ENCODE measurements around the gene TRAPPC13.

The TRAPPC13 gene

GRCh38 chr5:65696892-65697291 lies 72.1 kb downstream of the TRAPPC13 start:
- Histone ChIP-seq H3K4me2 (no peak overlapping the region), H3K9ac (no peak overlapping the region), H3K4me1 (ENCODE audit: low read depth, poor library complexity, severe bottlenecking) (no peaks in the 10 kb centered on the region), H3K4me3 (IDR thresholded peaks at IDR 0.05; ENCODE audit: insufficient read depth, low read depth, low read length) (no peak overlapping the region), H3K36me3 (ENCODE audit: insufficient read depth) (no peaks in the 10 kb centered on the region), H3K27ac (no peak overlapping the region), H3K27me3 (ENCODE audit: insufficient read depth, low read depth) (no peaks in the 10 kb centered on the region), H4K20me1 (ENCODE audit: insufficient read depth) (no peaks in the 10 kb centered on the region), H2AFZ (ENCODE audit: low read depth) (no peak overlapping the region), H3K79me2 (ENCODE audit: insufficient read depth, low read depth) (no peaks in the 10 kb centered on the region)
- no peak for TF ChIP-seq CTCF (conservative IDR thresholded peaks at IDR 0.05; ENCODE audit: low read depth, low read length)

- Histone ChIP-seq H3K27ac (no peak overlapping the region), H3K27me3 (ENCODE audit: insufficient read depth, low read depth) (no peaks in the 10 kb centered on the region), H3K9ac (no peak overlapping the region), H4K20me1 (ENCODE audit: insufficient read depth) (no peaks in the 10 kb centered on the region), H3K4me2 (no peak overlapping the region), H3K79me2 (ENCODE audit: insufficient read depth, low read depth) (no peaks in the 10 kb centered on the region), H3K4me3 (IDR thresholded peaks at IDR 0.05; ENCODE audit: insufficient read depth, low read depth, low read length) (no peak overlapping the region), H3K4me1 (ENCODE audit: low read depth, poor library complexity, severe bottlenecking) (no peaks in the 10 kb centered on the region), H3K36me3 (ENCODE audit: insufficient read depth) (no peaks in the 10 kb centered on the region), H2AFZ (ENCODE audit: low read depth) (no peak overlapping the region)
- no peak for TF ChIP-seq CTCF (conservative IDR thresholded peaks at IDR 0.05; ENCODE audit: low read depth, low read length)
These were observed 74.5 kb downstream of the TRAPPC13 start for GRCh38 chr5:65699338-65699737.

GRCh38 chr5:65702036-65702435 lies 77.2 kb downstream of the TRAPPC13 start:
- TF ChIP-seq CTCF (conservative IDR thresholded peaks at IDR 0.05; ENCODE audit: low read depth, low read length) = no peak
- H3K27ac ChIP-seq = no peak overlapping the region
- H3K4me2 ChIP-seq = no peak overlapping the region
- H4K20me1 ChIP-seq (ENCODE audit: insufficient read depth) = no peaks in the 10 kb centered on the region
- H3K4me3 ChIP-seq (IDR thresholded peaks at IDR 0.05; ENCODE audit: insufficient read depth, low read depth, low read length) = no peak overlapping the region
- H3K36me3 ChIP-seq (ENCODE audit: insufficient read depth) = no peaks in the 10 kb centered on the region
- H3K4me1 ChIP-seq (ENCODE audit: low read depth, poor library complexity, severe bottlenecking) = no peaks in the 10 kb centered on the region
- H3K27me3 ChIP-seq (ENCODE audit: insufficient read depth, low read depth) = no peaks in the 10 kb centered on the region
- no peak overlapping the region for H3K9ac ChIP-seq
- no peaks in the 10 kb centered on the region for H3K79me2 ChIP-seq (ENCODE audit: insufficient read depth, low read depth)
- no peak overlapping the region for H2AFZ ChIP-seq (ENCODE audit: low read depth)

GRCh38 chr5:65704621-65705239 lies 79.9 kb downstream of the TRAPPC13 start:
- no peaks in the 10 kb centered on the region for H3K27me3 ChIP-seq (ENCODE audit: insufficient read depth, low read depth)
- H3K4me1 ChIP-seq (ENCODE audit: low read depth, poor library complexity, severe bottlenecking) = no peaks in the 10 kb centered on the region
- no peaks in the 10 kb centered on the region for H3K79me2 ChIP-seq (ENCODE audit: insufficient read depth, low read depth)
- TF ChIP-seq CTCF (conservative IDR thresholded peaks at IDR 0.05; ENCODE audit: low read depth, low read length) = no peak
- H3K4me3 ChIP-seq (IDR thresholded peaks at IDR 0.05; ENCODE audit: insufficient read depth, low read depth, low read length) = no peak overlapping the region
- no peak overlapping the region for H3K27ac ChIP-seq
- no peak overlapping the region for H2AFZ ChIP-seq (ENCODE audit: low read depth)
- no peaks in the 10 kb centered on the region for H4K20me1 ChIP-seq (ENCODE audit: insufficient read depth)
- H3K4me2 ChIP-seq = no peak overlapping the region
- no peak overlapping the region for H3K9ac ChIP-seq
- no peaks in the 10 kb centered on the region for H3K36me3 ChIP-seq (ENCODE audit: insufficient read depth)
